ENCODE results near the gene WARS2.

DNA sequence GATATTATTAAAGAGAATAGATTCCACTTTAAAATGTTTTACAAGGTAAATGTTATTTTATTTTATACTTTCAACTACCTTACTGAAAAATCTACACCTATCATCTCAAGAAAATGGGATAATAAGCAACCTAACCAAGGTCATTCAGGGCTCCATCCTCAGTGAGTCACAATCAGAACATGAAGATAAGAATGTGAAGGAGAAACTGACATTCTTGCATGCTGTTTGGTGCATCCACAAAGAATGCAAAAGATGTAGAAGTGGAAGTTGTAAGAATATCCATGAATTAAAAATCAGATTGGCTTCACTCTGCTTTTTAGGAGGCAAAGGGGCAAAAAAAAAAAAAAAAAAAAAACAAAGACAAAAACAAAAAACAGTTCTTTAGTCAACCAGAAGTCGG is 6.5 kb downstream of the WARS2 start:
- TF ChIP-seq POLR2A (IDR thresholded peaks at IDR 0.05), result no peak
- TF ChIP-seq, protein P1, sequence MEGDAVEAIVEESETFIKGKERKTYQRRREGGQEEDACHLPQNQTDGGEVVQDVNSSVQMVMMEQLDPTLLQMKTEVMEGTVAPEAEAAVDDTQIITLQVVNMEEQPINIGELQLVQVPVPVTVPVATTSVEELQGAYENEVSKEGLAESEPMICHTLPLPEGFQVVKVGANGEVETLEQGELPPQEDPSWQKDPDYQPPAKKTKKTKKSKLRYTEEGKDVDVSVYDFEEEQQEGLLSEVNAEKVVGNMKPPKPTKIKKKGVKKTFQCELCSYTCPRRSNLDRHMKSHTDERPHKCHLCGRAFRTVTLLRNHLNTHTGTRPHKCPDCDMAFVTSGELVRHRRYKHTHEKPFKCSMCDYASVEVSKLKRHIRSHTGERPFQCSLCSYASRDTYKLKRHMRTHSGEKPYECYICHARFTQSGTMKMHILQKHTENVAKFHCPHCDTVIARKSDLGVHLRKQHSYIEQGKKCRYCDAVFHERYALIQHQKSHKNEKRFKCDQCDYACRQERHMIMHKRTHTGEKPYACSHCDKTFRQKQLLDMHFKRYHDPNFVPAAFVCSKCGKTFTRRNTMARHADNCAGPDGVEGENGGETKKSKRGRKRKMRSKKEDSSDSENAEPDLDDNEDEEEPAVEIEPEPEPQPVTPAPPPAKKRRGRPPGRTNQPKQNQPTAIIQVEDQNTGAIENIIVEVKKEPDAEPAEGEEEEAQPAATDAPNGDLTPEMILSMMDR (IDR thresholded peaks at IDR 0.05 in 4 of 5, conservative IDR thresholded peaks at IDR 0.05 in 1 of 5), result no peak

Measured in gastrocnemius medialis (tissue), 4 donors.